OCI-LY3 (cell line): ENCODE measurements around the gene ZNF618.

Experiments
- CTCF ChIP-seq: fragments of 200-600, 300-600 bp; sonication (generic); IDR thresholded peaks from 2 replicates; pipeline ENCODE4 v1.5.1; 2014; ENCODE audit warnings: antibody characterized with exemption, low read length, low read depth
- EZH2phosphoT487 ChIP-seq: fragments of 200-600 bp; shearing (Covaris generic); IDR thresholded peaks from 2 replicates; pipeline ENCODE4 v1.6.1; 2018; ENCODE audit warnings: antibody characterized with exemption, mixed run types, low read depth

- no peak for TF ChIP-seq CTCF
- TF ChIP-seq EZH2phosphoT487, result no peak
These were observed 79.1 kb downstream of the ZNF618 start for GRCh38 chr9:113955076-113955752.
